ENCODE results near the gene HSH2D.
"Not testable (repeated sequence)": the region's sequence is repeated elsewhere in the genome, so short reads cannot be mapped to it uniquely, and the experiment has no call there.

The HSH2D gene

GRCh38 chr19:16167055-16167454 is 23.6 kb downstream of the HSH2D start:
- Histone ChIP-seq H3K27ac (ENCODE audit: low read length) (peak overlapping the region; percentile 38; the same call in 1 of the 2 replicates), H3K9me3 (ENCODE audit: insufficient read depth, low read length) (no peaks in the 10 kb centered on the region), H3K4me3 (ENCODE audit: low read length) (no peak overlapping the region), H3K79me2 (ENCODE audit: low read length) (no peaks in the 10 kb centered on the region), H3K4me1 (ENCODE audit: low read length) (peaks cover 34% of the 10 kb centered on the region), H3K4me2 (ENCODE audit: low read length) (peak overlapping the region; percentile 29), H3K36me3 (replicated peaks; ENCODE audit: low read depth, low read length) (peaks cover 5% of the 10 kb centered on the region), H4K20me1 (ENCODE audit: insufficient read depth, low read length) (no peaks in the 10 kb centered on the region), H3K9ac (ENCODE audit: low read length) (peak overlapping the region; percentile 2; the same call in 1 of the 2 replicates), H3K27me3 (ENCODE audit: low read depth, low read length) (no peaks in the 10 kb centered on the region), H2AFZ (ENCODE audit: low read depth, low read length) (no peak overlapping the region; the same call in 1 of the 2 replicates)
- TF ChIP-seq CTCF (IDR thresholded peaks at IDR 0.05; ENCODE audit: low read depth, low read length): no peak
- TF ChIP-seq EZH2phosphoT487 (IDR thresholded peaks at IDR 0.05; ENCODE audit: low read depth): no peak

- no peaks in the 10 kb centered on the region for H3K27me3 ChIP-seq (ENCODE audit: low read depth, low read length)
- peak overlapping the region; percentile 3; the same call in 1 of the 2 replicates for H3K4me2 ChIP-seq (ENCODE audit: low read length)
- H3K9me3 ChIP-seq (ENCODE audit: insufficient read depth, low read length): no peaks in the 10 kb centered on the region
- H3K27ac ChIP-seq (ENCODE audit: low read length): peak overlapping the region; percentile 25; the same call in 1 of the 2 replicates
- no peaks in the 10 kb centered on the region for H3K79me2 ChIP-seq (ENCODE audit: low read length)
- no peak overlapping the region for H3K9ac ChIP-seq (ENCODE audit: low read length)
- H3K36me3 ChIP-seq (replicated peaks; ENCODE audit: low read depth, low read length): peaks cover 5% of the 10 kb centered on the region
- TF ChIP-seq EZH2phosphoT487 (IDR thresholded peaks at IDR 0.05; ENCODE audit: low read depth) (no peak), CTCF (IDR thresholded peaks at IDR 0.05; ENCODE audit: low read depth, low read length) (no peak)
- H2AFZ ChIP-seq (ENCODE audit: low read depth, low read length): no peak overlapping the region
- no peaks in the 10 kb centered on the region for H4K20me1 ChIP-seq (ENCODE audit: insufficient read depth, low read length)
- peaks cover 40% of the 10 kb centered on the region for H3K4me1 ChIP-seq (ENCODE audit: low read length)
- no peak overlapping the region for H3K4me3 ChIP-seq (ENCODE audit: low read length)
Measured at GRCh38 chr19:16168465-16169081, 25.1 kb downstream of the HSH2D start.

DNA sequence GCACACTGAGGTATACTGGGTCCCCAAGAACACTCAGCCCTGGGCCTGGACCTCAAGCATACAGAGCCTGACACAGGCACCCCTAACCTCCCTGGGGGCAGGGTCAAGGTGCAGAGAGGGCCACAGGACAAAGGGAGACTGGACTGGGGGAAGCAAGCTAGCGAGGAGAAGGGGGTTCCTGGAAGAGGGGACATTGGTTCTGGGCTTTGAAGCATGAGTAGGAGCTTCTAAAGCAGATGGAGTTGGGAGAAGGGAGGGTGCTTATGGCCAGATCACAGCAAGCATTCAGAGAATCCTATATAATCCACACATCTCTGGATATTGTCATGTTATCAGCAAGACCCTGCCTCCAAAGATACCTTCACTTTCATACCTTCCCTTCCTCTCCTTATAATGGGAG is 26.6 kb downstream of the HSH2D start:
- H4K20me1 ChIP-seq (ENCODE audit: insufficient read depth, low read length): no peaks in the 10 kb centered on the region
- H3K27me3 ChIP-seq (ENCODE audit: low read depth, low read length): no peaks in the 10 kb centered on the region
- H3K9ac ChIP-seq (ENCODE audit: low read length): no peak overlapping the region
- no peaks in the 10 kb centered on the region for H3K9me3 ChIP-seq (ENCODE audit: insufficient read depth, low read length)
- H3K79me2 ChIP-seq (ENCODE audit: low read length): no peaks in the 10 kb centered on the region
- H3K36me3 ChIP-seq (replicated peaks; ENCODE audit: low read depth, low read length): peaks cover 5% of the 10 kb centered on the region
- no peak overlapping the region for H3K4me2 ChIP-seq (ENCODE audit: low read length)
- H2AFZ ChIP-seq (ENCODE audit: low read depth, low read length): no peak overlapping the region
- no peak overlapping the region for H3K4me3 ChIP-seq (ENCODE audit: low read length)
- no peak for TF ChIP-seq CTCF (IDR thresholded peaks at IDR 0.05; ENCODE audit: low read depth, low read length)
- TF ChIP-seq EZH2phosphoT487 (IDR thresholded peaks at IDR 0.05; ENCODE audit: low read depth): no peak
- H3K27ac ChIP-seq (ENCODE audit: low read length): no peak overlapping the region
- peaks cover 41% of the 10 kb centered on the region for H3K4me1 ChIP-seq (ENCODE audit: low read length)

GRCh38 chr19:16175954-16176353 is 32.5 kb downstream of the HSH2D start:
- Histone ChIP-seq H3K27me3 (ENCODE audit: low read depth, low read length) (no peaks in the 10 kb centered on the region), H3K4me2 (ENCODE audit: low read length) (no peak overlapping the region), H3K79me2 (ENCODE audit: low read length) (no peaks in the 10 kb centered on the region), H2AFZ (ENCODE audit: low read depth, low read length) (no peak overlapping the region), H3K4me1 (ENCODE audit: low read length) (peaks cover 35% of the 10 kb centered on the region), H3K4me3 (ENCODE audit: low read length) (no peak overlapping the region), H3K9ac (ENCODE audit: low read length) (no peak overlapping the region), H3K27ac (ENCODE audit: low read length) (no peak overlapping the region), H3K36me3 (replicated peaks; ENCODE audit: low read depth, low read length) (no peaks in the 10 kb centered on the region), H3K9me3 (ENCODE audit: insufficient read depth, low read length) (no peaks in the 10 kb centered on the region), H4K20me1 (ENCODE audit: insufficient read depth, low read length) (no peaks in the 10 kb centered on the region)
- TF ChIP-seq EZH2phosphoT487 (IDR thresholded peaks at IDR 0.05; ENCODE audit: low read depth): no peak
- no peak for TF ChIP-seq CTCF (IDR thresholded peaks at IDR 0.05; ENCODE audit: low read depth, low read length)

DNA sequence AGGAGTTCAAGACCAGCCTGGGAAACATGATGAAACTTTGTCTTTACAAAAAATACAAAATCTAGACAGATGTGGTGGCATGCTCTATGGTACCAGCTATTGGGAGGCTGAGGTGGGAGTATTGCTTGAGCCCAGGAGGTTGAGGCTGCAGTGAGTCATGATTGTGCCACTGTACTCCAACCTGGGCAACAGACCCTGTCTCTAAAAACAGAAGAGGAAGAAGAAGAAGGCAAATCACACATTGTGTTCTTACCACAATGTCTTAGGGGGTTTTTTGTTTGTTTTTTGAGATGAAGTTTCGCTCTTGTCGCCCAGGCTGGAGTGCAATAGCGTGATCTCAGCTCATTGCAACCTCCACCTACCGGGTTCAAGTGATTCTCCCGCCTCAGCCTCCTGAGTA is 35.4 kb downstream of the HSH2D start:
- not testable (repeated sequence) for H3K27me3 ChIP-seq (ENCODE audit: low read depth, low read length); H3K9ac ChIP-seq (ENCODE audit: low read length); H3K9me3 ChIP-seq (ENCODE audit: insufficient read depth, low read length); H2AFZ ChIP-seq (ENCODE audit: low read depth, low read length); H3K27ac ChIP-seq (ENCODE audit: low read length); H3K36me3 ChIP-seq (replicated peaks; ENCODE audit: low read depth, low read length); H3K79me2 ChIP-seq (ENCODE audit: low read length); H3K4me2 ChIP-seq (ENCODE audit: low read length); H3K4me3 ChIP-seq (ENCODE audit: low read length); H4K20me1 ChIP-seq (ENCODE audit: insufficient read depth, low read length)
- peaks cover 31% of the 10 kb centered on the region for H3K4me1 ChIP-seq (ENCODE audit: low read length)

Data from OCI-LY3 (cell line).